AG04450 (cell line): ENCODE measurements around the gene SYT17. TPM values are rescaled to one million over a fixed set of nuclear protein-coding genes. Genes with fewer than 3 reads are reported as not detected.
A peak's percentile ranks its signal among the peaks of the same experiment; 100 is the strongest.

Experiments used
- CTCF ChIA-PET: fragments of 300-600, 350-600 bp; formaldehyde crosslinking; extraction: SDS; loops from one replicate; lab custom pipeline; 2022; ENCODE audit warnings: antibody characterized with exemption, inconsistent platforms; lab: Charles Lee
- POLR2A ChIA-PET: fragments of 350-600 bp; formaldehyde crosslinking; extraction: SDS; loops from one replicate; lab custom pipeline; 2021; ENCODE audit warnings: antibody characterized with exemption, inconsistent platforms; lab: Yijun Ruan, JAX
- DNase-seq: peaks from one replicate; pipeline ENCODE4 v3.0.0-alpha.2; 2011; ENCODE audit warnings: low read depth, low spot score
- H3K27ac ChIP-seq: one replicate; pipeline ENCODE4 v1.5.1; 2012; ENCODE audit warnings: low read depth, low read length, control low read depth
- H3K27me3 ChIP-seq: one replicate; pipeline ENCODE4 v1.6.0; 2012; ENCODE audit warnings: low read length; ENCODE audit not compliant: control insufficient read depth, insufficient read depth
- H3K4me3 ChIP-seq: 2 replicates; pipeline ENCODE4 v1.5.1; 2011; ENCODE audit warnings: mild to moderate bottlenecking, low read depth, low read length, control low read depth
- H3K9me3 ChIP-seq: 2 replicates; pipeline ENCODE4 v1.5.1; 2012; ENCODE audit warnings: low read length; ENCODE audit not compliant: control insufficient read depth, insufficient read depth
- CTCF ChIP-seq: IDR thresholded peaks from 2 replicates; pipeline ENCODE4 v1.5.1; 2011; ENCODE audit warnings: low read depth, low read length, control low read depth, inconsistent platforms
- polyA plus RNA-seq: library from polyadenylated mRNA; depleted of rRNA; stranded (reverse); fragments of >200 nt; gene quantifications from 2 replicates; pipeline ENCODE4 v1.2.3, GENCODE V29; 2011

The SYT17 gene
- polyA plus RNA-seq, 1 experiment, result 0.27 TPM

DNA sequence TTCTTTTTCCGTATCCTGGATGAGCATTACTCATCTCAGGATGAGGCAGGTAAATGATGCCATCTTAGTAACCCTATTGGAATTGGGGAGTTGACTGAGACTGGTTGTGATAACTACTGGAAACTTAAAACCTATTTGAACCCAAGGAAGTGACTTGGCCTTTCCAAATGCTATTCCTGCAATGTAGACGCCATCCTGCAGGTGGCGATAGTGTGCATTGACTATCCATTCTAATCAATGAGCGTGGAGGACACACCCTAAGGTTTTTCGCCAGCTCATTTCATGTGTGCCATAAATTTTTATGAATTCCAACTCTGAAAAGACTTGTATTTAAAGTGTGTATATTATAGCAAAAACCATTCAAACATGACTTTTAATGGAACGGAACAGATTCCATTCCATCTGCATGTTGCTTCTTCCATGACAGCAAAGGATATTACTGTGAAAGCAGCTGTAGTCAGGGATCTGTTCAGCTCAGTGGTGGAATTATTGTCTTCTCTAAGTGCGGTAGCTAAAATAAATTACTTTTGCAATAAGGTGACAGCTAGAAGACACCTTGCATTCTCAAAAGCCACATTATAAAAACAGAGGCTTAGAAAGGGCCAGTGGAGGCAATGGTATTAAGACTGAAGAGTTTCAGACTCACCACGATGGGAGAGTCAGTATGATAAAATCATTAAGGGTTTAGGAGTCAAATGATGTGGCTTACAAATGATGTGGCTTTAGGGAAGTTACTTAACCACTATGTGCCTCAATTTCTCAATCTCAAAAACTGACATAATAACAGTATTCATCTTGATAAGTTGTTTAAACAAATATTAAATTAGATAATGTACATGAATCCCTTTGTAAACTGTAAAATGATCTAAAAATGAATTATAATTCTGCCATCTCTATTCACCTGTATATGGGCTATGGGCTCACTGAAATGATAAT, 55.5 kb downstream of the SYT17 start:
- ChIA-PET POLR2A (no interaction called here), CTCF (interaction anchor here (1.3 kb wide), 1 partner anchor 10 kb away, joined by 5 read pairs; no protein-coding TSS in a partner anchor)
- TF ChIP-seq CTCF, result peak; percentile 58
- no peak for DNase-seq
- no peaks in the 10 kb centered on the region for H3K27me3 ChIP-seq
- H3K9me3 ChIP-seq, result no peaks in the 10 kb centered on the region
- H3K4me3 ChIP-seq, result no peak overlapping the region
- H3K27ac ChIP-seq, result no peak overlapping the region

- CTCF ChIA-PET, result interaction anchor here (1.5 kb wide), 1 partner anchor 140 kb away, joined by 3 read pairs; no protein-coding TSS in a partner anchor
- POLR2A ChIA-PET, result no interaction called here
- no peak overlapping the region for H3K4me3 ChIP-seq
- H3K27me3 ChIP-seq, result no peaks in the 10 kb centered on the region
- no peak overlapping the region for H3K27ac ChIP-seq
- no peak for DNase-seq
- H3K9me3 ChIP-seq, result no peaks in the 10 kb centered on the region
- TF ChIP-seq CTCF, result no peak
Observed at GRCh38 chr16:19225651-19226050, 57.6 kb downstream of the SYT17 start.

GRCh38 chr16:19227643-19228042, 59.6 kb downstream of the SYT17 start:
- Histone ChIP-seq H3K27me3 (no peaks in the 10 kb centered on the region), H3K27ac (no peak overlapping the region), H3K4me3 (no peak overlapping the region), H3K9me3 (no peaks in the 10 kb centered on the region)
- no peak for DNase-seq
- POLR2A ChIA-PET, result interaction anchor here (0.6 kb wide), 1 partner anchor 290 kb away, joined by 5 read pairs; no protein-coding TSS in a partner anchor
- CTCF ChIA-PET, result no interaction called here
- no peak for TF ChIP-seq CTCF

DNA sequence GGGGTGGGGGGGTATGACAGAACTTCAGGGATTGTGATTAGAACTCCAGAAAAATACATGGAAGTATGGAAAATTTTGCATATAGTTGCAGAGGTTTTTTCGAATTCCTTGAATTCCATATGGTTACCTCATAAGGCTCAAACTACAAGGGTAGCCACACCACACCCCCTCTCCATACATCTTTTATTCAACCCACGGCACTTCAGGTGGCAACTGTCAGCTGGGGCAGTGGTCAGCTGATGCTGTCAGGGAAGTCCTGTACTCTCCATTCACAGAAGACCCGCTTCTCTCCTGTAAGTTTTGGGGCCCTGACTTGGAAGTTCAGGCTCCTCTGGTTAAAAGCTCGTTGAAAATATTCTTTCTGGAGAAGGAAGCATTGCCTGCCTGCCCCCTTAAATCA, 60.0 kb downstream of the SYT17 start:
- Histone ChIP-seq H3K27me3 (no peaks in the 10 kb centered on the region), H3K9me3 (no peaks in the 10 kb centered on the region), H3K27ac (no peak overlapping the region), H3K4me3 (no peak overlapping the region)
- ChIA-PET CTCF (interaction anchor here (0.5 to 1.1 kb wide), 2 partner anchors 49 to 109 kb away, joined by 3 to 4 read pairs; no protein-coding TSS in a partner anchor), POLR2A (no interaction called here)
- no peak for DNase-seq
- no peak for TF ChIP-seq CTCF

- CTCF ChIA-PET, result interaction anchor here (0.5 to 1.1 kb wide), 2 partner anchors 49 to 109 kb away, joined by 3 to 4 read pairs; no protein-coding TSS in a partner anchor
- Histone ChIP-seq H3K9me3 (no peaks in the 10 kb centered on the region), H3K27ac (no peak overlapping the region), H3K27me3 (no peaks in the 10 kb centered on the region), H3K4me3 (no peak overlapping the region)
- no peak for DNase-seq
- no peak for TF ChIP-seq CTCF
- POLR2A ChIA-PET, result no interaction called here
Observed at GRCh38 chr16:19228575-19228974, 60.5 kb downstream of the SYT17 start.
